OCI-LY7 (cell line): ENCODE measurements around the gene MRC1. TPM values are rescaled to one million over a fixed set of nuclear protein-coding genes. Genes with fewer than 3 reads are reported as not detected.

Source experiments
- BruUV-seq: library from RNA; stranded (reverse); fragments of 400-500 nt; replicated peaks from 2 replicates; lab custom pipeline; 2021; lab: Mats Ljungman, UMichigan
- CTCF ChIA-PET: fragments of 300-600 bp; sonication (Branson Sonifier 250); formaldehyde crosslinking; loops from one replicate; lab custom pipeline; 2022; ENCODE audit warnings: antibody characterized with exemption; ENCODE audit not compliant: unreplicated experiment; lab: Charles Lee
- POLR2A ChIA-PET: fragments of 300-600 bp; sonication (Branson Sonifier 250); formaldehyde crosslinking; loops from one replicate; lab custom pipeline; 2022; ENCODE audit warnings: antibody characterized with exemption; lab: Charles Lee
- DNase-seq: peaks from one replicate; pipeline ENCODE4 v3.0.0-alpha.2; 2015; ENCODE audit warnings: low spot score
- H2AFZ ChIP-seq: fragments of 200-600 bp; sonication (generic), shearing (Covaris generic); 2 replicates; pipeline ENCODE4 v1.6.1; 2014; ENCODE audit warnings: mild to moderate bottlenecking, antibody characterized with exemption, low read length, moderate library complexity
- H3K27ac ChIP-seq: fragments of 200-600 bp; sonication (generic); 2 replicates; pipeline ENCODE4 v1.5.1; 2014; ENCODE audit warnings: mixed run types, low read depth, mild to moderate bottlenecking, moderate library complexity, low read length, inconsistent platforms; ENCODE audit not compliant: poor library complexity, severe bottlenecking
- H3K36me3 ChIP-seq: fragments of 200-600 bp; sonication (generic); 2 replicates; pipeline ENCODE4 v1.6.1; 2014; ENCODE audit warnings: mild to moderate bottlenecking, antibody characterized with exemption, low read length, moderate library complexity, mixed read lengths; ENCODE audit not compliant: insufficient read depth
- H3K4me1 ChIP-seq: fragments of 200-600 bp; sonication (generic); 2 replicates; pipeline ENCODE4 v1.5.1; 2014; ENCODE audit warnings: mild to moderate bottlenecking, low read length; ENCODE audit not compliant: insufficient read depth, poor library complexity, severe bottlenecking
- H3K4me2 ChIP-seq: fragments of 200-600 bp; sonication (generic); 2 replicates; pipeline ENCODE4 v1.6.1; 2014; ENCODE audit warnings: mild to moderate bottlenecking, low read length
- H3K4me3 ChIP-seq: fragments of 200-600 bp; sonication (generic); 2 replicates; pipeline ENCODE4 v1.5.1; 2014; ENCODE audit warnings: mild to moderate bottlenecking, low read depth, low read length; ENCODE audit not compliant: poor library complexity, severe bottlenecking
- H3K79me2 ChIP-seq: fragments of 200-600 bp; sonication (generic); 2 replicates; pipeline ENCODE4 v1.6.1; 2016; ENCODE audit warnings: low read depth, mild to moderate bottlenecking, low read length, moderate library complexity, mixed read lengths; ENCODE audit not compliant: insufficient read depth
- H3K9me2 ChIP-seq: fragments of 200-600 bp; sonication (generic); 2 replicates; pipeline ENCODE4 v1.6.1; 2016; ENCODE audit warnings: mild to moderate bottlenecking, low read length, mixed read lengths; ENCODE audit not compliant: insufficient read depth
- H3K9me3 ChIP-seq: fragments of 200-600 bp; sonication (generic); 2 replicates; pipeline ENCODE4 v1.6.1; 2014; ENCODE audit warnings: mild to moderate bottlenecking, mixed run types, low read length, mixed read lengths
- H4K20me1 ChIP-seq: fragments of 200-600 bp; sonication (generic); 2 replicates; pipeline ENCODE4 v1.6.1; 2014; ENCODE audit warnings: mild to moderate bottlenecking, antibody characterized with exemption, low read length, moderate library complexity, mixed read lengths; ENCODE audit not compliant: insufficient read depth
- EZH2phosphoT487 ChIP-seq: fragments of 200-600 bp; sonication (generic); IDR thresholded peaks from 2 replicates; pipeline ENCODE4 v1.6.1; 2018; ENCODE audit warnings: low read depth, borderline replicate concordance, mild to moderate bottlenecking, mixed run types, antibody characterized with exemption, low read length, moderate library complexity, mixed read lengths
- intact Hi-C: fragments of 100-400 bp; cut with micrococcal nuclease; formaldehyde crosslinking; loops from one replicate; pipeline ENCODE4 v1.10.0; 2022; ENCODE audit not compliant: unreplicated experiment
- total RNA-seq, 2 experiments: library from RNA; depleted of rRNA in 1 of 2; stranded (reverse); fragments of >200 nt in 1 of 2; shearing (Covaris generic) in 1 of 2; gene quantifications; 2 replicates each; pipeline ENCODE4 v1.2.3, GENCODE V29; 2014 to 2022
- TF ChIP-seq, protein P1 (sequence below): fragments of 200-600 bp; sonication (generic); conservative IDR thresholded peaks from 2 replicates; pipeline ENCODE4 v1.5.1; 2014; ENCODE audit warnings: mild to moderate bottlenecking, antibody characterized with exemption, low read length, moderate library complexity, mixed read lengths

Gene MRC1
- total RNA-seq, 2 experiments from 2014 or later = not detected

GRCh38 chr10:17768957-17769356, 40.2 kb upstream of the MRC1 start:
- Histone ChIP-seq H3K36me3 (no peaks in the 10 kb centered on the region), H3K4me3 (no peak overlapping the region), H2AFZ (no peak overlapping the region), H3K27ac (no peak overlapping the region), H3K9me3 (no peaks in the 10 kb centered on the region), H3K4me1 (no peaks in the 10 kb centered on the region), H3K9me2 (no peaks in the 10 kb centered on the region), H4K20me1 (no peaks in the 10 kb centered on the region), H3K4me2 (no peak overlapping the region), H3K79me2 (no peaks in the 10 kb centered on the region)
- BruUV-seq = no TSS peak
- intact Hi-C loops = no loop called here
- ChIA-PET POLR2A (no interaction called here), CTCF (no interaction called here)
- no peak for DNase-seq
- TF ChIP-seq EZH2phosphoT487 = no peak
- TF ChIP-seq, protein P1, sequence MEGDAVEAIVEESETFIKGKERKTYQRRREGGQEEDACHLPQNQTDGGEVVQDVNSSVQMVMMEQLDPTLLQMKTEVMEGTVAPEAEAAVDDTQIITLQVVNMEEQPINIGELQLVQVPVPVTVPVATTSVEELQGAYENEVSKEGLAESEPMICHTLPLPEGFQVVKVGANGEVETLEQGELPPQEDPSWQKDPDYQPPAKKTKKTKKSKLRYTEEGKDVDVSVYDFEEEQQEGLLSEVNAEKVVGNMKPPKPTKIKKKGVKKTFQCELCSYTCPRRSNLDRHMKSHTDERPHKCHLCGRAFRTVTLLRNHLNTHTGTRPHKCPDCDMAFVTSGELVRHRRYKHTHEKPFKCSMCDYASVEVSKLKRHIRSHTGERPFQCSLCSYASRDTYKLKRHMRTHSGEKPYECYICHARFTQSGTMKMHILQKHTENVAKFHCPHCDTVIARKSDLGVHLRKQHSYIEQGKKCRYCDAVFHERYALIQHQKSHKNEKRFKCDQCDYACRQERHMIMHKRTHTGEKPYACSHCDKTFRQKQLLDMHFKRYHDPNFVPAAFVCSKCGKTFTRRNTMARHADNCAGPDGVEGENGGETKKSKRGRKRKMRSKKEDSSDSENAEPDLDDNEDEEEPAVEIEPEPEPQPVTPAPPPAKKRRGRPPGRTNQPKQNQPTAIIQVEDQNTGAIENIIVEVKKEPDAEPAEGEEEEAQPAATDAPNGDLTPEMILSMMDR = no peak

GRCh38 chr10:17771017-17771416, 38.1 kb upstream of the MRC1 start:
- no TSS peak for BruUV-seq
- TF ChIP-seq EZH2phosphoT487 = no peak
- TF ChIP-seq, protein P1 = no peak
- H4K20me1 ChIP-seq = no peaks in the 10 kb centered on the region
- intact Hi-C loops = no loop called here
- H3K36me3 ChIP-seq = no peaks in the 10 kb centered on the region
- H3K4me2 ChIP-seq = no peak overlapping the region
- POLR2A ChIA-PET = no interaction called here
- H3K79me2 ChIP-seq = no peaks in the 10 kb centered on the region
- CTCF ChIA-PET = no interaction called here
- no peaks in the 10 kb centered on the region for H3K9me3 ChIP-seq
- H3K4me1 ChIP-seq = no peaks in the 10 kb centered on the region
- H3K27ac ChIP-seq = no peak overlapping the region
- H3K9me2 ChIP-seq = no peaks in the 10 kb centered on the region
- DNase-seq = no peak
- no peak overlapping the region for H3K4me3 ChIP-seq
- H2AFZ ChIP-seq = no peak overlapping the region

GRCh38 chr10:17779784-17780183, 29.4 kb upstream of the MRC1 start:
- no peak for DNase-seq
- intact Hi-C loops = no loop called here
- Histone ChIP-seq H3K9me2 (no peaks in the 10 kb centered on the region), H4K20me1 (no peaks in the 10 kb centered on the region), H3K4me2 (no peak overlapping the region), H3K36me3 (no peaks in the 10 kb centered on the region), H3K4me3 (no peak overlapping the region), H3K9me3 (no peaks in the 10 kb centered on the region), H3K79me2 (no peaks in the 10 kb centered on the region), H3K27ac (no peak overlapping the region), H3K4me1 (no peaks in the 10 kb centered on the region), H2AFZ (no peak overlapping the region)
- POLR2A ChIA-PET = no interaction called here
- no TSS peak for BruUV-seq
- CTCF ChIA-PET = interaction anchor here (1.0 kb wide), 1 partner anchor 11 kb away, joined by 3 read pairs; no protein-coding TSS in a partner anchor
- TF ChIP-seq EZH2phosphoT487 = no peak
- TF ChIP-seq, protein P1 = no peak
